Mammary epithelial cell (primary cell): ENCODE results near the gene P2RX3.

Experiments used
- CTCF ChIP-seq, 2 donors: IDR thresholded peaks in 1 of 2; conservative IDR thresholded peaks in 1 of 2; 2 replicates each; pipeline ENCODE4 v1.5.1; 2011 to 2012; ENCODE audit warnings: inconsistent platforms in 2 of 2, low read length in 2 of 2, mild to moderate bottlenecking in 2 of 2, control low read depth in 1 of 2, low read depth in 1 of 2; ENCODE audit not compliant: insufficient read depth in 1 of 2; ENCODE audit errors: extremely low read depth in 1 of 2
- EZH2 ChIP-seq: IDR thresholded peaks from 2 replicates; pipeline ENCODE4 v1.6.1; 2012; ENCODE audit warnings: low read length, inconsistent platforms, borderline replicate concordance

DNA sequence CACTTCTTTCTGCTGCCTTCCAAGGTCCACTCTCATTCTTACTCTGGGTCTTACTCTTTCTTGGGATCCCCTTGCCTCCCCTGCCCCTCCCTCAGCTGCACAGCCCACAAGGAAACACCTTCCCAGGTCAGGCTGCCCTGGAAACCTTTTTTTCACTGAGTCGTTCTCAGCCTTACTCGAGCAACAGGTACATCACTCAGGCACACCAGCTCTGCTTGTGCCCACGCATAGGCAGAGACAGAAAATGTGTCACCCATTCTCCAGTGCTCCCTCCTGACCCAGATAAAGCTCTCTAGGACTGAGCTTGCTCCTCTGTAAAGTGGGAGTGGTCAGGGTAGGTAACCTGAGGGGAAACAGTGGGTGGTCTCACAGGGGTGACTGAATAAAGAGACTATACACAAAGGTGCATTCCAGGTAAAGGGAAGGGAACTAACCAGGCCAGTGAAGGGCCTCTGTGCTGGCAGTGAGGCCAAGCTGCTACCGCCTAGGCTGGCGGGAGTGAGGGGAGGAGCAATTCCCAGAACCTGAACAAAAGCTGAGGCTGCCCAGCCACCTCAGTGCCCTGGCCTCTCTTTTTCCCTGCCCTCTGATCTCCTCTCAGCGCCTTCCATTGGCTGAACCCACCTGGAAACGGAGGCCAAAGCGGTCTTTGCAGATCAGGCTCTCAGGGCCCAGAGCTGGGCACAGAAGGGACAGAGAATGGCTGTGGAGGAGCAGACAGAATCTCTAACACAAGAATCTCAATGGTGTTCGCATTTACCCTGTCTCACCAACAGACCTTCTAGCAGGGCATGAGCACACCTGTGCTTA is 26.9 kb downstream of the P2RX3 start:
- TF ChIP-seq CTCF (conservative IDR thresholded peaks at IDR 0.05 in 1 of 2, IDR thresholded peaks at IDR 0.05 in 1 of 2; ENCODE audit: extremely low read depth in 1 of 2, insufficient read depth in 1 of 2, low read depth in 1 of 2, low read length in 2 of 2): no peak
- TF ChIP-seq EZH2: no peak
